SK-N-SH treated with all-trans-retinoic acid at 6 μM for 48 hours (cell line): ENCODE results near the gene PTPN12.
A peak's percentile ranks its signal among the peaks of the same experiment; 100 is the strongest.

Experiments used
- ATAC-seq: fragments of 200-7000 bp; cut with Tn5 transposase; 3 replicates; pipeline ENCODE4 v1.9.1; 2020; ENCODE audit warnings: mild to moderate bottlenecking, moderate library complexity
- ARNTL ChIP-seq: fragments of 450-650 bp; formaldehyde crosslinking; IDR thresholded peaks from 2 replicates; pipeline ENCODE4 v1.5.0; 2020; ENCODE audit warnings: low read depth, mild to moderate bottlenecking, moderate library complexity, borderline replicate concordance
- BACH2 ChIP-seq: fragments of 250-450 bp; sonication (Bioruptor Pico); IDR thresholded peaks from 2 replicates; pipeline ENCODE4 v1.9.0; 2021; ENCODE audit warnings: mild to moderate bottlenecking, borderline replicate concordance
- CREB5 ChIP-seq: fragments of 250-450 bp; sonication (Bioruptor Pico); IDR thresholded peaks from 2 replicates; pipeline ENCODE4 v1.5.1; 2020; ENCODE audit warnings: low read depth, mild to moderate bottlenecking, moderate library complexity
- CSDC2 ChIP-seq: fragments of 250-450 bp; sonication (Bioruptor Pico); IDR thresholded peaks from 2 replicates; pipeline ENCODE4 v1.5.0; 2020; ENCODE audit warnings: mild to moderate bottlenecking, moderate library complexity
- CSRNP3 ChIP-seq: fragments of 250-450 bp; sonication (Bioruptor Pico); IDR thresholded peaks from 2 replicates; pipeline ENCODE4 v1.5.1; 2021; ENCODE audit warnings: mild to moderate bottlenecking, moderate library complexity
- ESRRG ChIP-seq: fragments of 250-450 bp; sonication (Bioruptor Pico); IDR thresholded peaks from 2 replicates; pipeline ENCODE4 v1.6.1; 2021; ENCODE audit warnings: mild to moderate bottlenecking
- GLIS3 ChIP-seq: fragments of 250-450 bp; sonication (Bioruptor Pico); IDR thresholded peaks from 2 replicates; pipeline ENCODE4 v1.5.0; 2020; ENCODE audit warnings: mild to moderate bottlenecking, moderate library complexity
- ISL1 ChIP-seq: fragments of 250-450 bp; sonication (Bioruptor Pico); IDR thresholded peaks from 2 replicates; pipeline ENCODE4 v2.1.2; 2022; ENCODE audit warnings: mild to moderate bottlenecking, moderate library complexity
- OSR1 ChIP-seq: fragments of 250-450 bp; sonication (Bioruptor Pico); IDR thresholded peaks from 2 replicates; pipeline ENCODE4 v1.8.0; 2022; ENCODE audit warnings: moderate library complexity, mild to moderate bottlenecking, inconsistent platforms
- PPARA ChIP-seq: fragments of 250-450 bp; sonication (Bioruptor Pico); IDR thresholded peaks from 2 replicates; pipeline ENCODE4 v1.5.0; 2020; ENCODE audit warnings: mild to moderate bottlenecking, borderline replicate concordance
- RARB ChIP-seq: fragments of 250-450 bp; sonication (Bioruptor Pico); IDR thresholded peaks from 2 replicates; pipeline ENCODE4 v1.8.0; 2021; ENCODE audit warnings: mild to moderate bottlenecking, moderate library complexity
- SNAI2 ChIP-seq: fragments of 250-450 bp; sonication (Bioruptor Pico); IDR thresholded peaks from 2 replicates; pipeline ENCODE4 v1.5.0; 2020; ENCODE audit warnings: mild to moderate bottlenecking, moderate library complexity
- TCF4 ChIP-seq: fragments of 250-450 bp; sonication (Bioruptor Pico); IDR thresholded peaks from 2 replicates; pipeline ENCODE4 v1.8.0; 2021; ENCODE audit warnings: mild to moderate bottlenecking, moderate library complexity, borderline replicate concordance
- TOX ChIP-seq: fragments of 250-450 bp; sonication (Bioruptor Pico); IDR thresholded peaks from 2 replicates; pipeline ENCODE4 v1.8.0; 2021; ENCODE audit warnings: mild to moderate bottlenecking, moderate library complexity, borderline replicate concordance
- ZC3H10 ChIP-seq: fragments of 250-450 bp; sonication (Bioruptor Pico); IDR thresholded peaks from 2 replicates; pipeline ENCODE4 v1.5.1; 2021; ENCODE audit warnings: mild to moderate bottlenecking, moderate library complexity
- ZFP3 ChIP-seq: fragments of 250-450 bp; sonication (Bioruptor Pico); IDR thresholded peaks from 2 replicates; pipeline ENCODE4 v1.5.0; 2020; ENCODE audit warnings: mild to moderate bottlenecking, moderate library complexity
- ZFP30 ChIP-seq: fragments of 450-650 bp; formaldehyde crosslinking; IDR thresholded peaks from 2 replicates; pipeline ENCODE4 v1.5.0; 2022; ENCODE audit warnings: mild to moderate bottlenecking, moderate library complexity
- ZNF565 ChIP-seq: fragments of 450-650 bp; formaldehyde crosslinking; conservative IDR thresholded peaks from 2 replicates; pipeline ENCODE4 v1.5.0; 2020; ENCODE audit warnings: low read depth, mild to moderate bottlenecking, moderate library complexity
- ZNF70 ChIP-seq: fragments of 450-650 bp; formaldehyde crosslinking; IDR thresholded peaks from 2 replicates; pipeline ENCODE4 v1.5.0; 2020; ENCODE audit warnings: mild to moderate bottlenecking, moderate library complexity
- ZNF8 ChIP-seq: fragments of 450-650 bp; formaldehyde crosslinking; IDR thresholded peaks from 2 replicates; pipeline ENCODE4 v1.5.0; 2020; ENCODE audit warnings: mild to moderate bottlenecking, moderate library complexity
- TF ChIP-seq, protein P1 (sequence below): fragments of 250-450 bp; sonication (Bioruptor Pico); IDR thresholded peaks from 2 replicates; pipeline ENCODE4 v1.8.0; 2021; ENCODE audit warnings: low read depth, mild to moderate bottlenecking, moderate library complexity, borderline replicate concordance

PTPN12 gene

GRCh38 chr7:77571801-77572200, 34.7 kb downstream of the PTPN12 start:
- ATAC-seq, result no peak
- no peak for TF ChIP-seq GLIS3 (CRISPR knock-in tag)
- TF ChIP-seq ISL1 (CRISPR knock-in tag), result no peak
- TF ChIP-seq ARNTL (CRISPR knock-in tag), result no peak
- TF ChIP-seq TCF4 (CRISPR knock-in tag), result no peak
- no peak for TF ChIP-seq RARB

GRCh38 chr7:77575187-77575586, 38.1 kb downstream of the PTPN12 start:
- no peak for ATAC-seq
- TF ChIP-seq CSDC2 (CRISPR knock-in tag) (no peak), ZC3H10 (CRISPR knock-in tag) (no peak), ZFP3 (CRISPR knock-in tag) (no peak), TOX (CRISPR knock-in tag) (no peak)

GRCh38 chr7:77576856-77577255, 39.8 kb downstream of the PTPN12 start:
- TF ChIP-seq CSRNP3 (CRISPR knock-in tag) (no peak), ESRRG (no peak), RARB (no peak)
- no peak for ATAC-seq

DNA sequence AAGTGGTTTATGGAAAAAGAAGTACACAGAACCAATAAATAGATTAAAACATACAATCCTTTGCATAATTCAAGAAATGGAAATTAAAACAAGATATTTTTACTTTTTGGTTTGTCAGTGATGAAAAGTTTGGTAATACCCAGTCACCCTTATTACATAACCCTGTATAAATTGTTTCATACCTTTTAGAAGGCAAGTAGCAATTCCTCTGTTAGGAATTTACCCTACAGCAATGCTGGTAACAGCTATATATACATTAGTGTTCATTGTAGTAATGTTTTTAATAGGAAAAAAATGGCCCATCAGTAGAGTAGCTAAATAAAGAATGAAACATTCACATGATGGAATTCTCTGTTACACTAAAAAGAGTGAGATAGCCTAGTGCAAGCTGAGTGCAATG, 42.7 kb downstream of the PTPN12 start:
- ATAC-seq, result peak; percentile 16; the same call in 2 of the 3 replicates
- TF ChIP-seq PPARA (no peak), ZNF70 (CRISPR knock-in tag) (no peak), CREB5 (CRISPR knock-in tag) (no peak), CSDC2 (CRISPR knock-in tag) (no peak), ZC3H10 (CRISPR knock-in tag) (no peak)

GRCh38 chr7:77580762-77581350, 43.8 kb downstream of the PTPN12 start:
- peak; percentile 95 for ATAC-seq
- TF ChIP-seq TCF4 (CRISPR knock-in tag) (no peak), ZFP30 (no peak), ZFP3 (CRISPR knock-in tag) (no peak), BACH2 (CRISPR knock-in tag) (no peak), CSDC2 (CRISPR knock-in tag) (no peak), PPARA (no peak), ZNF8 (CRISPR knock-in tag) (no peak), ISL1 (CRISPR knock-in tag) (no peak), RARB (no peak), TOX (CRISPR knock-in tag) (no peak), ZNF565 (CRISPR knock-in tag) (no peak)
- TF ChIP-seq, protein P1, sequence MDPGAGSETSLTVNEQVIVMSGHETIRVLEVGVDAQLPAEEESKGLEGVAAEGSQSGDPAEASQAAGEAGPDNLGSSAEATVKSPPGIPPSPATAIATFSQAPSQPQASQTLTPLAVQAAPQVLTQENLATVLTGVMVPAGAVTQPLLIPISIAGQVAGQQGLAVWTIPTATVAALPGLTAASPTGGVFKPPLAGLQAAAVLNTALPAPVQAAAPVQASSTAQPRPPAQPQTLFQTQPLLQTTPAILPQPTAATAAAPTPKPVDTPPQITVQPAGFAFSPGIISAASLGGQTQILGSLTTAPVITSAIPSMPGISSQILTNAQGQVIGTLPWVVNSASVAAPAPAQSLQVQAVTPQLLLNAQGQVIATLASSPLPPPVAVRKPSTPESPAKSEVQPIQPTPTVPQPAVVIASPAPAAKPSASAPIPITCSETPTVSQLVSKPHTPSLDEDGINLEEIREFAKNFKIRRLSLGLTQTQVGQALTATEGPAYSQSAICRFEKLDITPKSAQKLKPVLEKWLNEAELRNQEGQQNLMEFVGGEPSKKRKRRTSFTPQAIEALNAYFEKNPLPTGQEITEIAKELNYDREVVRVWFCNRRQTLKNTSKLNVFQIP (CRISPR knock-in tag), result no peak
- TF ChIP-seq, all 23 proteins: peak for 0

- no peak for ATAC-seq
- TF ChIP-seq ZNF70 (CRISPR knock-in tag), result no peak
- TF ChIP-seq ZNF8 (CRISPR knock-in tag), result no peak
- no peak for TF ChIP-seq TCF4 (CRISPR knock-in tag)
These were observed 50.2 kb downstream of the PTPN12 start for GRCh38 chr7:77587272-77587671.

DNA sequence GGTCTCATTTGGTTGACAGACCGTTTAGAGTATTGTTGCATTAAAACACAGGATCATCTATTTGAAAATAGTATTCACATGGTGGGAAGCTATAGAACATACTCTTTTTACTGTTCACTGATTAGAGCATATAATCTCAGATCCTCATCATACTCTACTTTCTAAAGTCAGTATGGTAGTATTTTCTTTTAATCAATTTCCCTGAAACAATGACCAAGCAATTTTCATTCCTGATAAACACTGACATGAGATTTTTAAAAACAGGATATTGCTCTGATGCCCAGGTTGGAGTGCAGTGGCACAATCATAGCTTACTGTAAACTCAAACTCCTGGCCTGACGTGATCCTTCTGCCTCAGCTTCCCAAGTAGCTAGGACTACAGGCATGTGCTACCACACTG, 63.9 kb downstream of the PTPN12 start:
- ATAC-seq, result no peak
- TF ChIP-seq RARB (no peak), CSDC2 (CRISPR knock-in tag) (no peak), BACH2 (CRISPR knock-in tag) (no peak), SNAI2 (no peak), CREB5 (CRISPR knock-in tag) (no peak), ISL1 (CRISPR knock-in tag) (no peak), ARNTL (CRISPR knock-in tag) (no peak), CSRNP3 (CRISPR knock-in tag) (no peak), ZC3H10 (CRISPR knock-in tag) (no peak), OSR1 (CRISPR knock-in tag) (no peak)
- TF ChIP-seq, protein P1 (CRISPR knock-in tag), result no peak
